HG03558 (cell line): ENCODE measurements around the gene DTWD2.

ENCODE experiments used
- ATAC-seq: cut with Tn5 transposase; IDR thresholded peaks from one replicate; pipeline ENCODE4 v1.9.1; 2021; ENCODE audit warnings: moderate number of reproducible peaks; ENCODE audit not compliant: unreplicated experiment; ENCODE audit errors: extremely low read depth

DTWD2 gene

GRCh38 chr5:118987988-118988865 is at the start of gene DTWD2:
Gene DTWD2 (minus strand): TSS chr5:118988547. CDS start chr5:118988511, 36 bp downstream.
- ATAC-seq, result peak; percentile 89

GRCh38 chr5:119037496-119038215 is 49.3 kb upstream of the DTWD2 start:
- ATAC-seq, result no peak

- no peak for ATAC-seq
Observed at GRCh38 chr5:119036101-119036762, 47.9 kb upstream of the DTWD2 start.

GRCh38 chr5:119033135-119033534 is 44.8 kb upstream of the DTWD2 start:
- ATAC-seq, result no peak

- ATAC-seq, result peak; percentile 33
Observed at GRCh38 chr5:119032656-119033055, 44.3 kb upstream of the DTWD2 start.

GRCh38 chr5:119031905-119032304 is 43.6 kb upstream of the DTWD2 start:
- peak; percentile 51 for ATAC-seq

GRCh38 chr5:119031011-119031886 is 42.9 kb upstream of the DTWD2 start:
- peak; percentile 41 for ATAC-seq

- ATAC-seq, result no peak
Observed at GRCh38 chr5:119028575-119028974, 40.2 kb upstream of the DTWD2 start.

- ATAC-seq, result no peak
Observed at GRCh38 chr5:119022773-119023172, 34.4 kb upstream of the DTWD2 start.

- ATAC-seq, result peak; percentile 83
Observed at GRCh38 chr5:119022017-119022745, 33.8 kb upstream of the DTWD2 start.

GRCh38 chr5:119021149-119021732 is 32.9 kb upstream of the DTWD2 start:
- ATAC-seq, result no peak

- ATAC-seq, result no peak
Observed at GRCh38 chr5:119019949-119020348, 31.6 kb upstream of the DTWD2 start.

GRCh38 chr5:119019501-119019900 is 31.2 kb upstream of the DTWD2 start:
- no peak for ATAC-seq

- ATAC-seq, result no peak
Observed at GRCh38 chr5:119017994-119018393, 29.6 kb upstream of the DTWD2 start.

GRCh38 chr5:119016125-119016774 is 27.9 kb upstream of the DTWD2 start:
- ATAC-seq, result peak; percentile 79

GRCh38 chr5:119011186-119011585 is 22.8 kb upstream of the DTWD2 start:
- no peak for ATAC-seq

GRCh38 chr5:119010206-119010605 is 21.9 kb upstream of the DTWD2 start:
- ATAC-seq, result no peak

GRCh38 chr5:119009131-119009530 is 20.8 kb upstream of the DTWD2 start:
- no peak for ATAC-seq
